GM21529 (cell line): Measurements from ENCODE around the gene IPMK.
"Not testable (repeated sequence)": the region's sequence is repeated elsewhere in the genome, so short reads cannot be mapped to it uniquely, and the experiment has no call there.

Source experiments
- ATAC-seq: cut with Tn5 transposase; IDR thresholded peaks from one replicate; pipeline ENCODE4 v1.9.1; 2021; ENCODE audit not compliant: unreplicated experiment

Gene IPMK

GRCh38 chr10:58157076-58157766 is 110.5 kb downstream of the IPMK start:
- no peak for ATAC-seq

GRCh38 chr10:58155941-58156340 is 111.8 kb downstream of the IPMK start:
- ATAC-seq = not testable (repeated sequence)

GRCh38 chr10:58153751-58154150 is 113.9 kb downstream of the IPMK start:
- ATAC-seq = no peak

- ATAC-seq = peak; percentile 57
Observed at GRCh38 chr10:58152673-58153263, 114.9 kb downstream of the IPMK start.

- ATAC-seq = no peak
Observed at GRCh38 chr10:58150290-58150689, 117.4 kb downstream of the IPMK start.

- ATAC-seq = no peak
Observed at GRCh38 chr10:58143944-58144343, 123.8 kb downstream of the IPMK start.
